ENCODE data around the gene ONECUT1. TPM values are rescaled to one million over a fixed set of nuclear protein-coding genes. Genes with fewer than 3 reads are reported as not detected.

Gene ONECUT1
- total RNA-seq, 1 experiment from 2014 or later: 35.9 TPM

GRCh38 chr15:52805351-52806283 is 15.5 kb upstream of the ONECUT1 start (continued):
- TF ChIP-seq, protein P1, sequence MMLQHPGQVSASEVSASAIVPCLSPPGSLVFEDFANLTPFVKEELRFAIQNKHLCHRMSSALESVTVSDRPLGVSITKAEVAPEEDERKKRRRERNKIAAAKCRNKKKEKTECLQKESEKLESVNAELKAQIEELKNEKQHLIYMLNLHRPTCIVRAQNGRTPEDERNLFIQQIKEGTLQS (CRISPR knock-in tag; conservative IDR thresholded peaks at IDR 0.05): no peak
- 0 out of 2 replicates have a peak, but pooled peaks have one; percentile 18 for TF ChIP-seq TP53 (CRISPR knock-in tag; IDR thresholded peaks at IDR 0.05)
- TF ChIP-seq OVOL2 (CRISPR knock-in tag; IDR thresholded peaks at IDR 0.05; ENCODE audit: borderline replicate concordance): no peak

GRCh38 chr15:52804526-52805081 is 14.5 kb upstream of the ONECUT1 start:
- DNase-seq (ENCODE audit: low spot score) (peak; percentile 65), ATAC-seq (peak; percentile 58)
- H3K4me1 Mint-ChIP-seq: peaks cover 70% of the 10 kb centered on the region
- no peaks in the 10 kb centered on the region for H3K9me3 Mint-ChIP-seq
- peak overlapping the region; percentile 94 for H3K4me3 Mint-ChIP-seq
- H3K27ac Mint-ChIP-seq: peak overlapping the region; percentile 99
- ChIA-PET CTCF (interaction anchor here (0.6 to 4.5 kb wide), 21 partner anchors 9 to 1957 kb away, joined by 3 to 103 read pairs (median 4); no protein-coding TSS in a partner anchor), POLR2A (interaction anchor here (0.8 to 4.5 kb wide), 9 partner anchors 9 to 393 kb away, joined by 3 to 38 read pairs (median 4); no protein-coding TSS in a partner anchor)
- peaks cover 44% of the 10 kb centered on the region for H3K27me3 Mint-ChIP-seq (ENCODE audit: low read depth)
- H3K36me3 Mint-ChIP-seq: peaks cover 39% of the 10 kb centered on the region
- TF ChIP-seq PREB (CRISPR knock-in tag; IDR thresholded peaks at IDR 0.05; ENCODE audit: borderline replicate concordance): no peak
- TF ChIP-seq JAZF1 (CRISPR knock-in tag; IDR thresholded peaks at IDR 0.05): no peak
- TF ChIP-seq IRF2 (CRISPR knock-in tag; IDR thresholded peaks at IDR 0.05; ENCODE audit: borderline replicate concordance, low read depth): no peak
- TF ChIP-seq TCF7 (CRISPR knock-in tag; IDR thresholded peaks at IDR 0.05; ENCODE audit: low read depth): no peak
- no peak for TF ChIP-seq RELA (CRISPR knock-in tag; IDR thresholded peaks at IDR 0.05; ENCODE audit: borderline replicate concordance)
- TF ChIP-seq TP53 (CRISPR knock-in tag; IDR thresholded peaks at IDR 0.05): no peak
- TF ChIP-seq FOXK1 (CRISPR knock-in tag; IDR thresholded peaks at IDR 0.05): peak; percentile 15; the same call in 1 of the 2 replicates
- TF ChIP-seq, protein P2, sequence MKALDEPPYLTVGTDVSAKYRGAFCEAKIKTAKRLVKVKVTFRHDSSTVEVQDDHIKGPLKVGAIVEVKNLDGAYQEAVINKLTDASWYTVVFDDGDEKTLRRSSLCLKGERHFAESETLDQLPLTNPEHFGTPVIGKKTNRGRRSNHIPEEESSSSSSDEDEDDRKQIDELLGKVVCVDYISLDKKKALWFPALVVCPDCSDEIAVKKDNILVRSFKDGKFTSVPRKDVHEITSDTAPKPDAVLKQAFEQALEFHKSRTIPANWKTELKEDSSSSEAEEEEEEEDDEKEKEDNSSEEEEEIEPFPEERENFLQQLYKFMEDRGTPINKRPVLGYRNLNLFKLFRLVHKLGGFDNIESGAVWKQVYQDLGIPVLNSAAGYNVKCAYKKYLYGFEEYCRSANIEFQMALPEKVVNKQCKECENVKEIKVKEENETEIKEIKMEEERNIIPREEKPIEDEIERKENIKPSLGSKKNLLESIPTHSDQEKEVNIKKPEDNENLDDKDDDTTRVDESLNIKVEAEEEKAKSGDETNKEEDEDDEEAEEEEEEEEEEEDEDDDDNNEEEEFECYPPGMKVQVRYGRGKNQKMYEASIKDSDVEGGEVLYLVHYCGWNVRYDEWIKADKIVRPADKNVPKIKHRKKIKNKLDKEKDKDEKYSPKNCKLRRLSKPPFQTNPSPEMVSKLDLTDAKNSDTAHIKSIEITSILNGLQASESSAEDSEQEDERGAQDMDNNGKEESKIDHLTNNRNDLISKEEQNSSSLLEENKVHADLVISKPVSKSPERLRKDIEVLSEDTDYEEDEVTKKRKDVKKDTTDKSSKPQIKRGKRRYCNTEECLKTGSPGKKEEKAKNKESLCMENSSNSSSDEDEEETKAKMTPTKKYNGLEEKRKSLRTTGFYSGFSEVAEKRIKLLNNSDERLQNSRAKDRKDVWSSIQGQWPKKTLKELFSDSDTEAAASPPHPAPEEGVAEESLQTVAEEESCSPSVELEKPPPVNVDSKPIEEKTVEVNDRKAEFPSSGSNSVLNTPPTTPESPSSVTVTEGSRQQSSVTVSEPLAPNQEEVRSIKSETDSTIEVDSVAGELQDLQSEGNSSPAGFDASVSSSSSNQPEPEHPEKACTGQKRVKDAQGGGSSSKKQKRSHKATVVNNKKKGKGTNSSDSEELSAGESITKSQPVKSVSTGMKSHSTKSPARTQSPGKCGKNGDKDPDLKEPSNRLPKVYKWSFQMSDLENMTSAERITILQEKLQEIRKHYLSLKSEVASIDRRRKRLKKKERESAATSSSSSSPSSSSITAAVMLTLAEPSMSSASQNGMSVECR (CRISPR knock-in tag; IDR thresholded peaks at IDR 0.05; ENCODE audit: borderline replicate concordance): 0 out of 2 replicates have a peak, but pooled peaks have one; percentile 17
- 0 out of 2 replicates have a peak, but pooled peaks have one; percentile 39 for TF ChIP-seq CBFB (CRISPR knock-in tag; IDR thresholded peaks at IDR 0.05; ENCODE audit: low read depth)
- TF ChIP-seq, protein P3, sequence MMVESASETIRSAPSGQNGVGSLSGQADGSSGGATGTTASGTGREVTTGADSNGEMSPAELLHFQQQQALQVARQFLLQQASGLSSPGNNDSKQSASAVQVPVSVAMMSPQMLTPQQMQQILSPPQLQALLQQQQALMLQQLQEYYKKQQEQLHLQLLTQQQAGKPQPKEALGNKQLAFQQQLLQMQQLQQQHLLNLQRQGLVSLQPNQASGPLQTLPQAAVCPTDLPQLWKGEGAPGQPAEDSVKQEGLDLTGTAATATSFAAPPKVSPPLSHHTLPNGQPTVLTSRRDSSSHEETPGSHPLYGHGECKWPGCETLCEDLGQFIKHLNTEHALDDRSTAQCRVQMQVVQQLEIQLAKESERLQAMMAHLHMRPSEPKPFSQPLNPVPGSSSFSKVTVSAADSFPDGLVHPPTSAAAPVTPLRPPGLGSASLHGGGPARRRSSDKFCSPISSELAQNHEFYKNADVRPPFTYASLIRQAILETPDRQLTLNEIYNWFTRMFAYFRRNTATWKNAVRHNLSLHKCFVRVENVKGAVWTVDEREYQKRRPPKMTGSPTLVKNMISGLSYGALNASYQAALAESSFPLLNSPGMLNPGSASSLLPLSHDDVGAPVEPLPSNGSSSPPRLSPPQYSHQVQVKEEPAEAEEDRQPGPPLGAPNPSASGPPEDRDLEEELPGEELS (CRISPR knock-in tag; IDR thresholded peaks at IDR 0.05): 0 out of 2 replicates have a peak, but pooled peaks have one; percentile 22
- TF ChIP-seq, protein P4, sequence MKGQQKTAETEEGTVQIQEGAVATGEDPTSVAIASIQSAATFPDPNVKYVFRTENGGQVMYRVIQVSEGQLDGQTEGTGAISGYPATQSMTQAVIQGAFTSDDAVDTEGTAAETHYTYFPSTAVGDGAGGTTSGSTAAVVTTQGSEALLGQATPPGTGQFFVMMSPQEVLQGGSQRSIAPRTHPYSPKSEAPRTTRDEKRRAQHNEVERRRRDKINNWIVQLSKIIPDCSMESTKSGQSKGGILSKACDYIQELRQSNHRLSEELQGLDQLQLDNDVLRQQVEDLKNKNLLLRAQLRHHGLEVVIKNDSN (CRISPR knock-in tag; IDR thresholded peaks at IDR 0.05): peak; percentile 40; the same call in 1 of the 2 replicates
- TF ChIP-seq FOXJ3 (CRISPR knock-in tag; IDR thresholded peaks at IDR 0.05; ENCODE audit: borderline replicate concordance): no peak
- 0 out of 2 replicates have a peak, but pooled peaks have one; percentile 42 for TF ChIP-seq MAX (CRISPR knock-in tag; IDR thresholded peaks at IDR 0.05)
- TF ChIP-seq ETV6 (CRISPR knock-in tag; IDR thresholded peaks at IDR 0.05): peak; percentile 39; the same call in 1 of the 2 replicates
- TF ChIP-seq CREB1 (CRISPR knock-in tag; IDR thresholded peaks at IDR 0.05): no peak
- TF ChIP-seq, protein P5, sequence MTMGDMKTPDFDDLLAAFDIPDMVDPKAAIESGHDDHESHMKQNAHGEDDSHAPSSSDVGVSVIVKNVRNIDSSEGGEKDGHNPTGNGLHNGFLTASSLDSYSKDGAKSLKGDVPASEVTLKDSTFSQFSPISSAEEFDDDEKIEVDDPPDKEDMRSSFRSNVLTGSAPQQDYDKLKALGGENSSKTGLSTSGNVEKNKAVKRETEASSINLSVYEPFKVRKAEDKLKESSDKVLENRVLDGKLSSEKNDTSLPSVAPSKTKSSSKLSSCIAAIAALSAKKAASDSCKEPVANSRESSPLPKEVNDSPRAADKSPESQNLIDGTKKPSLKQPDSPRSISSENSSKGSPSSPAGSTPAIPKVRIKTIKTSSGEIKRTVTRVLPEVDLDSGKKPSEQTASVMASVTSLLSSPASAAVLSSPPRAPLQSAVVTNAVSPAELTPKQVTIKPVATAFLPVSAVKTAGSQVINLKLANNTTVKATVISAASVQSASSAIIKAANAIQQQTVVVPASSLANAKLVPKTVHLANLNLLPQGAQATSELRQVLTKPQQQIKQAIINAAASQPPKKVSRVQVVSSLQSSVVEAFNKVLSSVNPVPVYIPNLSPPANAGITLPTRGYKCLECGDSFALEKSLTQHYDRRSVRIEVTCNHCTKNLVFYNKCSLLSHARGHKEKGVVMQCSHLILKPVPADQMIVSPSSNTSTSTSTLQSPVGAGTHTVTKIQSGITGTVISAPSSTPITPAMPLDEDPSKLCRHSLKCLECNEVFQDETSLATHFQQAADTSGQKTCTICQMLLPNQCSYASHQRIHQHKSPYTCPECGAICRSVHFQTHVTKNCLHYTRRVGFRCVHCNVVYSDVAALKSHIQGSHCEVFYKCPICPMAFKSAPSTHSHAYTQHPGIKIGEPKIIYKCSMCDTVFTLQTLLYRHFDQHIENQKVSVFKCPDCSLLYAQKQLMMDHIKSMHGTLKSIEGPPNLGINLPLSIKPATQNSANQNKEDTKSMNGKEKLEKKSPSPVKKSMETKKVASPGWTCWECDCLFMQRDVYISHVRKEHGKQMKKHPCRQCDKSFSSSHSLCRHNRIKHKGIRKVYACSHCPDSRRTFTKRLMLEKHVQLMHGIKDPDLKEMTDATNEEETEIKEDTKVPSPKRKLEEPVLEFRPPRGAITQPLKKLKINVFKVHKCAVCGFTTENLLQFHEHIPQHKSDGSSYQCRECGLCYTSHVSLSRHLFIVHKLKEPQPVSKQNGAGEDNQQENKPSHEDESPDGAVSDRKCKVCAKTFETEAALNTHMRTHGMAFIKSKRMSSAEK (CRISPR knock-in tag; IDR thresholded peaks at IDR 0.05; ENCODE audit: borderline replicate concordance): no peak
- peak; percentile 30; the same call in 1 of the 2 replicates for TF ChIP-seq FOXP1 (CRISPR knock-in tag; IDR thresholded peaks at IDR 0.05; ENCODE audit: borderline replicate concordance)
